ENCODE data around the gene NAPEPLD. TPM values are rescaled to one million over a fixed set of nuclear protein-coding genes. Genes with fewer than 3 reads are reported as not detected.

The NAPEPLD gene
- polyA plus RNA-seq, 3 donors, result 1.1 to 2.2 (median 1.6) TPM

DNA sequence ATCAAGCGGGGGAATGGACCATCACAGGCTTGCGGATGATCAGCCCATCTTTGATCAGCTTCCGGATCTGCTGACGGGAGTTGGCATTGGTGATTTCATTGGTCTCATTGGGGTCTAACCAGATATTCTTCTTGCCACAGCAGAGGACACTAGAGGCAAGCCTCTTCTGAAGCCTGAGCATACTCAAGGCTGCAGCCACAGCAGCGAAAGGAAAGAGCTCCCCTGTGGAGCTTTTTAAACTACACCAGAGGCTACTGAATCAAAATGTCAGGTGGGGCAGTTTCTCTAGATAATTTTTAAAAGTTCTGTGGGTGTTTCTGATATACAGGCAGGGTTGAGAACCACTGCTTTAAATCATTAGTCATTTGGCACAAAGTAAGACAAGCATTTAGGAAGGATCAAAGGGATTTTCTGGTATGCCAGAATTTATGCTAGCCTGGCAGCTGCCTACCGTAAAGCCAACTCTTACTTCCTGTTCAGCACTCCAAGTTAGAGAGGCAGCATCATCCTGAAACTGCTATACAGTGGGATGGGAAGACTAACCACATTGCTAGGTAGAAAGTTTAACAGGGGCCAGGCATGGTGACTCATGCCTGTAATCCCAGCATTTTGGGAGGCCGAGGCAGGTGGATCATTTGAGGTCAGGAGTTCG lies 7.0 kb downstream of the NAPEPLD start:
- H3K36me3 Mint-ChIP-seq, result peaks cover 13 to 15% of the 10 kb centered on the region in 2 donors
- Histone ChIP-seq H4K20me1 (ENCODE audit: insufficient read depth, low read length) (no peaks in the 10 kb centered on the region), H3K27ac (ENCODE audit: low read depth in 1 of 2, low read length in 2 of 2) (no peak overlapping the region), H3K4me1 (ENCODE audit: control insufficient read depth in 1 of 2, insufficient read depth in 2 of 2, low read length in 2 of 2) (no peaks in the 10 kb centered on the region), H3K9ac (ENCODE audit: insufficient read depth, low read length, poor library complexity, severe bottlenecking) (no peak overlapping the region), H3K27me3 (ENCODE audit: control insufficient read depth in 2 of 2, insufficient read depth in 2 of 2, low read length in 2 of 2) (no peaks in the 10 kb centered on the region), H3K9me3 (replicated peaks in 1 of 2; ENCODE audit: control insufficient read depth in 1 of 2, insufficient read depth in 1 of 2, low read length in 2 of 2) (peaks cover 0 to 4% of the 10 kb centered on the region in 2 donors), H2AFZ (ENCODE audit: insufficient read depth, low read depth, low read length, poor library complexity, severe bottlenecking) (no peak overlapping the region), H3K4me3 (replicated peaks in 1 of 3; ENCODE audit: low read depth in 2 of 3, low read length in 3 of 3) (no peak overlapping the region), H3K4me2 (replicated peaks; ENCODE audit: extremely low read depth, low read length, poor library complexity, severe bottlenecking) (no peak overlapping the region), H3K36me3 (replicated peaks in 1 of 2; ENCODE audit: control insufficient read depth in 1 of 2, insufficient read depth in 2 of 2, low read length in 2 of 2) (no peaks in the 10 kb centered on the region), H3K79me2 (ENCODE audit: insufficient read depth, low read length) (no peaks in the 10 kb centered on the region)
- peaks cover 0 to 9% (median 3%) of the 10 kb centered on the region in 7 donors for H3K9me3 Mint-ChIP-seq
- peaks cover 11% of the 10 kb centered on the region for H3K4me1 Mint-ChIP-seq
- TF ChIP-seq CTCF (IDR thresholded peaks at IDR 0.05), result no peak
- H3K4me3 Mint-ChIP-seq, result no peak overlapping the region
- 100% methylated on average over 5 of the region's 8 CpGs for WGBS (ENCODE audit: insufficient coverage)
- DNase-seq, result no peak
- intact Hi-C loops (cut with micrococcal nuclease), result no loop called here
- no peaks in the 10 kb centered on the region for H3K27me3 Mint-ChIP-seq (ENCODE audit: low read depth in 3 of 3)
- H3K27ac Mint-ChIP-seq, result no peak overlapping the region

DNA sequence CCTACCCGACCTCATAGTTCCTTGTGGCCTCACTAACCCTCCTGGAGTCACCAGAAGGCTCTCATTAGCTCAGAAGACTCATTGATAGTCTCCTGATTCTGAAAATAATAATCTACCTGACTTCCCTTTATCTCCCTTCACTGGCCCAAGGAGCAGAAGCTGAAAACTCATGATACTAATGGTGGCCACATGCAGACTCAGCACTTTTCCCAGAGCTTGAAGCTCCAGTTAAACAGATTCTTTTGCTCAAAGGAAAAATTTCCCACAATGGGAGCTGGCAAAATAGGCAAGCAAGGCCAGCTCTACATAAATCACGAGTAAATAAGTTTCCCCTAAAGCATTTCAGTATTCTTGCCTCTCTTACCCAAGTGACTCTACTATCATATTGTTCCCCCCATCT lies 8.2 kb downstream of the NAPEPLD start:
- no peak overlapping the region for H3K27ac Mint-ChIP-seq

More for the DNA sequence above, 8.2 kb downstream of the NAPEPLD start:
- no peak overlapping the region for H3K4me2 ChIP-seq (replicated peaks; ENCODE audit: extremely low read depth, low read length, poor library complexity, severe bottlenecking)
- H3K4me3 ChIP-seq (replicated peaks in 1 of 3; ENCODE audit: low read depth in 2 of 3, low read length in 3 of 3), result no peak overlapping the region
- Mint-ChIP-seq H3K9me3 (peaks cover 0 to 9% (median 3%) of the 10 kb centered on the region in 7 donors), H3K36me3 (peaks cover 10% of the 10 kb centered on the region in 2 donors), H3K27me3 (ENCODE audit: low read depth in 3 of 3) (no peaks in the 10 kb centered on the region), H3K4me3 (no peak overlapping the region), H3K4me1 (peaks cover 1% of the 10 kb centered on the region)
- no peak overlapping the region for H3K9ac ChIP-seq (ENCODE audit: insufficient read depth, low read length, poor library complexity, severe bottlenecking)
- no peak overlapping the region for H3K27ac ChIP-seq (ENCODE audit: low read depth in 1 of 2, low read length in 2 of 2)
- DNase-seq, result no peak
- WGBS (ENCODE audit: insufficient coverage), result 94% methylated on average over 2 of the region's 2 CpGs
- intact Hi-C loops (cut with micrococcal nuclease), result no loop called here
- no peaks in the 10 kb centered on the region for H4K20me1 ChIP-seq (ENCODE audit: insufficient read depth, low read length)
- H3K79me2 ChIP-seq (ENCODE audit: insufficient read depth, low read length), result no peaks in the 10 kb centered on the region
- H3K9me3 ChIP-seq (replicated peaks in 1 of 2; ENCODE audit: control insufficient read depth in 1 of 2, insufficient read depth in 1 of 2, low read length in 2 of 2), result peaks cover 0 to 4% of the 10 kb centered on the region in 2 donors
- no peaks in the 10 kb centered on the region for H3K27me3 ChIP-seq (ENCODE audit: control insufficient read depth in 2 of 2, insufficient read depth in 2 of 2, low read length in 2 of 2)
- TF ChIP-seq CTCF (IDR thresholded peaks at IDR 0.05), result no peak
- no peaks in the 10 kb centered on the region for H3K36me3 ChIP-seq (replicated peaks in 1 of 2; ENCODE audit: control insufficient read depth in 1 of 2, insufficient read depth in 2 of 2, low read length in 2 of 2)
- H3K4me1 ChIP-seq (ENCODE audit: control insufficient read depth in 1 of 2, insufficient read depth in 2 of 2, low read length in 2 of 2), result no peaks in the 10 kb centered on the region
- H2AFZ ChIP-seq (ENCODE audit: insufficient read depth, low read depth, low read length, poor library complexity, severe bottlenecking), result no peak overlapping the region

Data from CD14-positive monocyte (primary cell).